ENCODE results near the gene PDSS2. TPM values are rescaled to one million over a fixed set of nuclear protein-coding genes. Genes with fewer than 3 reads are reported as not detected.

Gene PDSS2
- total RNA-seq, 4 donors from 2014 or later, result 6.5 to 12.2 (median 9.0) TPM

DNA sequence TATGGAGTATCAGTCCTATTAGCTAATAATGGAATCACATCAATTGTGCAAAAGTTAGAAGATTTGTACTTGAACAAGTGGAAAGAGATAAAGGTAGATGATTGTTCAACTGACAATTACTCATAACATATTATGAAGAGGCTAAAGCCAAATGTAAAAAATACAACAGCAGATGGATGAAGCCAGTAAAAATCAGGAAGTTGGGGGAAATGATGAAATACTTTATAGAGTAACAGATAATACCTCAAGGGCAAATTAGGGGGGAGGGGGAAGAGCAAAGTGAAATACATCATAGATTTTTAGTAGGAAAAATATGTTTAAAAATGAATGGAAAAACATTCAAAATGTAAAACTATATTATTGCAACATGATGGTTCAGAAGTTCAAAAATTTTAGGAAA, 114.0 kb downstream of the PDSS2 start:
- ATAC-seq, result no peak
- TF ChIP-seq POLR2A (IDR thresholded peaks at IDR 0.05) (no peak), EP300 (IDR thresholded peaks at IDR 0.05) (no peak), POLR2AphosphoS5 (IDR thresholded peaks at IDR 0.05) (no peak)
- TF ChIP-seq, protein P1, sequence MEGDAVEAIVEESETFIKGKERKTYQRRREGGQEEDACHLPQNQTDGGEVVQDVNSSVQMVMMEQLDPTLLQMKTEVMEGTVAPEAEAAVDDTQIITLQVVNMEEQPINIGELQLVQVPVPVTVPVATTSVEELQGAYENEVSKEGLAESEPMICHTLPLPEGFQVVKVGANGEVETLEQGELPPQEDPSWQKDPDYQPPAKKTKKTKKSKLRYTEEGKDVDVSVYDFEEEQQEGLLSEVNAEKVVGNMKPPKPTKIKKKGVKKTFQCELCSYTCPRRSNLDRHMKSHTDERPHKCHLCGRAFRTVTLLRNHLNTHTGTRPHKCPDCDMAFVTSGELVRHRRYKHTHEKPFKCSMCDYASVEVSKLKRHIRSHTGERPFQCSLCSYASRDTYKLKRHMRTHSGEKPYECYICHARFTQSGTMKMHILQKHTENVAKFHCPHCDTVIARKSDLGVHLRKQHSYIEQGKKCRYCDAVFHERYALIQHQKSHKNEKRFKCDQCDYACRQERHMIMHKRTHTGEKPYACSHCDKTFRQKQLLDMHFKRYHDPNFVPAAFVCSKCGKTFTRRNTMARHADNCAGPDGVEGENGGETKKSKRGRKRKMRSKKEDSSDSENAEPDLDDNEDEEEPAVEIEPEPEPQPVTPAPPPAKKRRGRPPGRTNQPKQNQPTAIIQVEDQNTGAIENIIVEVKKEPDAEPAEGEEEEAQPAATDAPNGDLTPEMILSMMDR (IDR thresholded peaks at IDR 0.05), result no peak
- Histone ChIP-seq H3K9me3 (no peaks in the 10 kb centered on the region), H3K27me3 (no peaks in the 10 kb centered on the region), H3K4me1 (no peaks in the 10 kb centered on the region), H3K4me3 (no peak overlapping the region), H3K27ac (no peak overlapping the region), H3K36me3 (no peaks in the 10 kb centered on the region)

DNA sequence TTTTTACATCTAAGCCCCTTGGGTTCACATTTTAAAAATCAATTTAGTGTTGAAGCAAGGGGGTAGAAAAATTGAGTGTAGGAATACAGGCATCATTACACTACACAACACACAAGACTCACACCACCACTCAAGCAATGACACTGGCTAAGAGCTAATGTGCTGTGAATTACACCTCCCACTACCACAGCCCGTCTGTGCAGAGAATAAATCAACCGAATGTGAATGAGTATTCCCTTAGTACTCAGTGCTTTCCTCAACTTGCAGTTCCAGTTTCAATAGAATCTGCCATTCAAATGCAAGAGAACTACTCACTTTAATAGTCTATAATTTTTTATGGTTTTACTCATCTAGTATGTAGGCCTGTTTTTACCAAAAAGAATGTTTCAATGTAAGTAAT, 114.4 kb downstream of the PDSS2 start:
- Histone ChIP-seq H3K4me3 (no peak overlapping the region), H3K27ac (no peak overlapping the region), H3K4me1 (no peaks in the 10 kb centered on the region), H3K9me3 (no peaks in the 10 kb centered on the region), H3K27me3 (no peaks in the 10 kb centered on the region), H3K36me3 (no peaks in the 10 kb centered on the region)
- TF ChIP-seq EP300 (IDR thresholded peaks at IDR 0.05), result no peak
- TF ChIP-seq, protein P1 (IDR thresholded peaks at IDR 0.05), result no peak
- no peak for TF ChIP-seq POLR2AphosphoS5 (IDR thresholded peaks at IDR 0.05)
- TF ChIP-seq POLR2A (IDR thresholded peaks at IDR 0.05), result no peak
- ATAC-seq, result no peak
- WGBS, 2 donors (ENCODE audit: low coverage in 1 of 2), result 93 to 100% methylated on average over 2 of the region's 2 CpGs

DNA sequence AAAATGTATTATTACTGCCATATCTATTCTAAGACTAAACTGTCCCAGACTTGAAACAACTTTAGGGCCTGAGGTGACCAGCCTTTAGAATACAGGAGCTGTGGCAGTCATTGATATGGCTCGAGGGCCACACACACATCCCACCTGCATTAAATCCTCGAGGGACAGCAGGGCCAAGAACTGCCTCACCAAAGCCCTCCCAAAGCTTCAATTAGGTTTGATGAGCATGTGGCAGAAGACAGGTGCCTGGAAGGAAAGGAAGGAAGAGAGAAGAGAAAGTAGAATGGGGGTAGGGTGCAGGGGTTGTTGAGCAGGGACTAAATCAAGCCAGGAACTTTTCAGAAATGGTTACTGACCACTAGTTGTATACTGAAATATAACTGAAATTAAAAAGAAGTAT, 115.0 kb downstream of the PDSS2 start:
- Histone ChIP-seq H3K27ac (no peak overlapping the region), H3K27me3 (no peaks in the 10 kb centered on the region), H3K9me3 (no peaks in the 10 kb centered on the region), H3K4me3 (no peak overlapping the region), H3K36me3 (no peaks in the 10 kb centered on the region), H3K4me1 (no peaks in the 10 kb centered on the region)
- TF ChIP-seq POLR2AphosphoS5 (IDR thresholded peaks at IDR 0.05) (no peak), EP300 (IDR thresholded peaks at IDR 0.05) (no peak), POLR2A (IDR thresholded peaks at IDR 0.05) (no peak)
- TF ChIP-seq, protein P1 (IDR thresholded peaks at IDR 0.05), result no peak
- WGBS, 2 donors (ENCODE audit: low coverage in 1 of 2), result 68 to 83% methylated on average over 2 of the region's 2 CpGs
- ATAC-seq, result no peak

DNA sequence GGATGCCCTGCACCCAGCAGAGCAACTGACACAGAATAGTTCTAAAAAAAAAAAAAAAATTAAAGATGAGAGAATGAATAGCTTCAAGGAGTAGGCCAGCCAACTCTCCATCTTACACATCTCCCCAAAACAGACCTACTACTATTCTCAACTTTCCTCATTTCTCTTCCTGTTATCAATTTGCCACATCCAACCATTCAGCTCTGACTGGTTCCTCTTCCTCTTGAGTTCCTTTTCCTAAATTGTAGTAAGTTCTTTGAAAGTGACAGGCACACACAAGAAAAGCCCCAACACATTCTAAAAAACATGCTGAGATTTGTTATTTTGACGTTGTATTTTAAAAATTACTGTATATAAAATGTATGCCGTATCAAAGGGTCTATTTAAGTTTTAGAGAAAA, 117.2 kb downstream of the PDSS2 start:
- ATAC-seq, result no peak
- H3K4me1 ChIP-seq, result no peaks in the 10 kb centered on the region
- TF ChIP-seq, protein P1 (IDR thresholded peaks at IDR 0.05), result no peak
- no peak for TF ChIP-seq POLR2A (IDR thresholded peaks at IDR 0.05)
- TF ChIP-seq POLR2AphosphoS5 (IDR thresholded peaks at IDR 0.05), result no peak
- TF ChIP-seq EP300 (IDR thresholded peaks at IDR 0.05), result no peak
- H3K36me3 ChIP-seq, result no peaks in the 10 kb centered on the region
- WGBS, 2 donors (ENCODE audit: low coverage in 1 of 2), result 89 to 94% methylated on average over 2 of the region's 2 CpGs
- no peak overlapping the region for H3K4me3 ChIP-seq
- no peak overlapping the region for H3K27ac ChIP-seq
- H3K27me3 ChIP-seq, result no peaks in the 10 kb centered on the region
- no peaks in the 10 kb centered on the region for H3K9me3 ChIP-seq

DNA sequence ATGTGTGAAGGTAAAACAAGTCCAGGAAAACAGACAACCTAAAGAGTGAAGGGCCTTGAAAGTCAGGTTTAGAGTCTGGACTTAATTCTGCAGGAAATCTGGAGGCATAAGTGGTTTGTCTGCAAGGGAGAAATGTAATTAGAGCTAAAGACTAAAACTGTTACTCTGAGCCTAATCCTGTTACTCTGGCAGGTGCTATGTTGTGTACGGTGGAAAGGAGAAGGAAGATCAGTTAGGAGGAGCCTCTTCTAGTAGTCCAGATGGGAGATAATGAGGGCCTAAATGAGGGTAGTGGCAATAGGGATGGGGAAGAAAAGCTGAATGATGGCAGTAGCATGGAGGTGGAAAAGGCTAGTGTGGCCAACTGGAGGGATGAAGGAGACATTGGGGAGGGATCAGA, 118.5 kb downstream of the PDSS2 start:
- Histone ChIP-seq H3K27me3 (no peaks in the 10 kb centered on the region), H3K36me3 (no peaks in the 10 kb centered on the region), H3K27ac (no peak overlapping the region), H3K4me1 (no peaks in the 10 kb centered on the region), H3K9me3 (no peaks in the 10 kb centered on the region), H3K4me3 (no peak overlapping the region)
- ATAC-seq, result no peak
- TF ChIP-seq POLR2A (IDR thresholded peaks at IDR 0.05) (no peak), EP300 (IDR thresholded peaks at IDR 0.05) (no peak), POLR2AphosphoS5 (IDR thresholded peaks at IDR 0.05) (no peak)
- TF ChIP-seq, protein P1 (IDR thresholded peaks at IDR 0.05), result no peak
- WGBS, 2 donors (ENCODE audit: low coverage in 1 of 2), result 86 to 100% methylated on average over 1 of the region's 1 CpG

Measured in gastroesophageal sphincter (tissue), 4 donors.